Stimulated activated CD8-positive, alpha-beta memory T cell treated with anti-CD3 and anti-CD28 coated beads, Interleukin-4, amount 100 ng/mL, for 4 hours (primary cell): ENCODE data around the gene SHB.

Experiments used
- DNase-seq, 2 donors: peaks; one replicate each; pipeline ENCODE4 v3.0.0-alpha.2; 2020; ENCODE audit warnings: low read depth in 2 of 2, low spot score in 1 of 2

SHB gene

DNA sequence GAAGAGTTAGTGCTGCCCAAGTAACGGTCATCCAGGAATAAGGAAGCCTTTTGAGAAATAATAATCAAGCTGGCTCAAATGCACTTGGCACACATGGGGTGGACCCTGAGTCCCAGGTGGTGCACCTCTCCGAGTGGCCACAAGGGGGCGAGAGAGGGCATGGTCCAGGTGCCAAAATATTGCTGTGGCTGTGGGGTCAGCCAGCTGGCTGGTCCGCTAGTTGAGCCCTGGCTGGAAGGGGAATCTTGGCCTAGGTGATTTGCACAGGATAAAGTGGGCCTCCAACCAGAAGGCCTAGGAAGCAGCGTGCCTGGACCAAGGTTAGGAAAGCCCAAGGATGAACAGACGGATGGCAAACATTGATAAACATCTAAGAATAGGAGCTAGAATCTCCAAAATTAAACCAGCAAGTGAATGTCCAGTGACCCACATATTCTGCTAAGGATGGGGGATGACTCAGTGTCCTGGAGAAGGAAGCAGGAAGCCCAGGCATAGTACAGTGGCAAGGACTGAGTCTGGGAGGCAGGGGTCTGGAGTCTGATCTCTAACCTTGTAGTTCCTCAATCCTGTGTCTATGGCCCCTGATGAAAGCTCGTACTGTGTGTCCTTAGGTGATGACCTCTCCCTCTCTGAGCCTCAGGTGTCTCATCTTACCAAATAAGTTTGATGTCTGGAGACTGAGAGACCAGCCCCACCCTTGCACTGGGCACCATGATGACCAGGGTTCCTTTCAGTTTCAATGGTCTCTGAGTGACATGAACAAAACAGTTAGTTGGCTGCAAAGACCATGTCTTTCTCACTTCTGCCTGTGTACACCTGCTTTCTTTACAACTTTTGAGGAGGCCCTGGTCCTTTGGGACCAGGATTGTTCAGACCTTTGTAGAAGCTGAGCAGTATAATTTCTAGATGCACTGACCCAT, 19.2 kb upstream of the SHB start:
- DNase-seq, result peak; percentile 31 to 61

DNA sequence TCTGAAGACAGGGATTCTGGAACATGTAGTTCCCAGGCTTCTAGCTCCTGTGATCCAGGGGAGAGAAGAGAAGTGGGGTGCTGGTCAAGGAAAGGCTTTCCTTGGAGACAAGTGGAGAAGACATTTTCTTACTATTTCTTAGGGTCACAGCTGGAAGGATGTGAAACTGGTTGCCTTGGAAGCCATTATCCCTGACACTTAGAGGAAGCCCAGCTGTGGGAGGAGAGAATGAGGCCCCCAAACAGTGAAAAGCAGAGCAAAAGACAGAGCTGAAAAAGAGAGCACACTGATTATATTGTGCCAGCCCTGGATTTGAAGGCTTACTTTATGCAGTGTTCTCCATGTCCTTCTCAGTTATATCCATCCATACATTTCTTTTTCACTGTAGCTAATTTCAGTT, 17.5 kb upstream of the SHB start:
- DNase-seq, result no peak

DNA sequence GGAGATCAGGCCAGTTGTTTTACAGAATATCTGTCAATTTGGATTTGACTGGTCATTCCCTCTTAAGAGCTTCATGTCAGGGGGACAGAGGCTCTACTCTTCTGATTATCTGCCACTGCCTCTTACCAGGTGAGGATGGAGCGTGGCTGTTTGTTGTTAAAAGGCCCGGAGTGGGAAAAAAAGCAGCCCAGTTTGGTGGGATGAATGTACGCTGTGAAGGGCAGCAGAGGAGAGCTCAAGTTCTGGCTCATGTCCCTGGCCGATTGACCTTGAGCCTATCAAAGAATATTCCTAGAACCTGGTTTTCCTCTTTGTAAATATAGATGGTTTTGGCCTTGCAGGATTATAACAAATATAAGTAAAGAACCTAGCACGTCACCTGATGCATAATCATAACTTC, 16.3 kb upstream of the SHB start:
- no peak for DNase-seq

DNA sequence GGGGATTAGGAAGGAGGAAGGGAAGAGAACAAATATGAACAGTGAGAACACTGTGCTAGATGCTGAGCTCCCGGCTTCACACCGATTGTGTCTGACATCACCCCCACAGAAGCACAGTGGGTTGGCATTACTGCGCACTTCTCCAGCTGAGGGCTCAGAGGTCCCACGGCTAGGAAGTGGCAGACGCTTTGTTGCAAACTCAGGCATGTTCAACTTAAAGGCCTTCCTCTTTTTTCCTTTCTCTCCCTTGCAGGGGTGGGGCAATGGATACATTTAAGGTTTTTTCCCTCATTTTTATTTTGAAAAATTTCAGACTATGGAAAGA, 15.5 kb upstream of the SHB start:
- no peak for DNase-seq

DNA sequence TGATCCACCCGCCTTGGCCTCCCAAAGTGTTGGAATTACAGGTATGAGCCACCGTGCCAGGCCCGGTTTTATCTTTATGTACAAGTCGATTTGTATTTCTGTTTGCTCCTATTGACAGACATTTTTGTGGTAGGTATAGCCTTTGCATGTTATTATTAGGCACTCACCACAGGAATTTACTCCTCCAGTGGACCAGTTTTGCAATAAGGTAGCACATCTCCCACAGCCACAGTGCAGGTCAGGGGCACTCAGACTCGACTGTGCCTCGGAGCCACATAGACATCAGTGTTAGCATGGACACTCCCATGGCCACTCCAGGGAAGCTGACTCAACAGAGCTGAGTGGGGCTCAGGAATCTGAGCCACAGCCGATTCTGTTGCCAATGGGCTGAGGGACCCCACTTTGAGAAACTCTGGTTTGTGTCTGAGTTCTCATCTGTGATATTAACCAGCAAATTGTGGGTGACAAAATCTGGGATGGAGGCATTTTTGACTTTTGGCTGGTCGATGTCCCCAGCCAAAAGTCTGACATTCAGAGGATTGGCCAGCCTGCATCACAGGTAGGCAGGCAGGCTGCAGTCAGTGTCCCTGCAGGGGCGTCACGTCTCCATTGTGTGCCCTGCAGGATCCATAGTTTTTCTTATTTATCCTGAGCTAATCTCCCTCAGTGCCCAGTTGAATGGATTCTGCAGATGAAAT, 15.0 kb upstream of the SHB start:
- DNase-seq, result no peak

DNA sequence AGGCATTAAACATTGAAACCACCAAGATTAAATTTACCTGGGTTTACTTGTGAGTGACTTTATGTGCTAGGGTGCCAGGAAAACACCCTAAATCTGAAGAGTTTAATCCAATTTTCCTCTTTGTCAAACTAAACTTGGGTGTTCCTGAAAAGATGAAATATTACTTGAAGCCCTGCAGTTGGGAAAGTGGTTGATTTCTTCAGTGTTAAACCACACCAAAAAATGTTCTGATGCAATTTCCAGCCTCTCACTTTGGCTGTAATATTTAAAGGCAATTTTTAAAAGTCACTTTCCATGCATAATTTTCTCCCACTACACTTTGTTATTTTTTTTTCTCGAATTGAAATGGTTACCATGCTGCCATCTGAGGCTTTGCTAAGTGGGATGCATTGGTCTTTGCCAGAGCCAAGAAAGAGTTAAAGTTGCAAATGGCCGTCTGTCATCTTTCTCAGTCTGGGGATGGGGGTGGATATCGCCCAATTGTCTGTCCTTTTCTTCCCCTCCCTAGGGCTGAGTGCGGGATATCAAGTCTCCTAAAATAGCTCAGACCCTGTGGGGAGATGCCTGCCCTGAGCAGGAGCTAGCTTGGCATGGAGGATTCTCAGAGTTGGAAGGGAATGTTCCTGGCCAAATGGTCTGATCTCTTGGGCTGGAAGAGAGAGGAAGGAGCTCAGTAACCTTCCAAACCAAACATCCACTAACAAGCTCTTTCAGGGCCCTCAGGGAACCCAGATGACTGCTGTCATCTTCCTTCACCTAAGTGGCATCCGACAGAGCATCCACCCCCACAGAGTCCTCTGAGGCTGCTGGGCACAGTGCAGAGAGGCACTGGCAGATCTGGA, 13.6 kb upstream of the SHB start:
- no peak for DNase-seq

DNA sequence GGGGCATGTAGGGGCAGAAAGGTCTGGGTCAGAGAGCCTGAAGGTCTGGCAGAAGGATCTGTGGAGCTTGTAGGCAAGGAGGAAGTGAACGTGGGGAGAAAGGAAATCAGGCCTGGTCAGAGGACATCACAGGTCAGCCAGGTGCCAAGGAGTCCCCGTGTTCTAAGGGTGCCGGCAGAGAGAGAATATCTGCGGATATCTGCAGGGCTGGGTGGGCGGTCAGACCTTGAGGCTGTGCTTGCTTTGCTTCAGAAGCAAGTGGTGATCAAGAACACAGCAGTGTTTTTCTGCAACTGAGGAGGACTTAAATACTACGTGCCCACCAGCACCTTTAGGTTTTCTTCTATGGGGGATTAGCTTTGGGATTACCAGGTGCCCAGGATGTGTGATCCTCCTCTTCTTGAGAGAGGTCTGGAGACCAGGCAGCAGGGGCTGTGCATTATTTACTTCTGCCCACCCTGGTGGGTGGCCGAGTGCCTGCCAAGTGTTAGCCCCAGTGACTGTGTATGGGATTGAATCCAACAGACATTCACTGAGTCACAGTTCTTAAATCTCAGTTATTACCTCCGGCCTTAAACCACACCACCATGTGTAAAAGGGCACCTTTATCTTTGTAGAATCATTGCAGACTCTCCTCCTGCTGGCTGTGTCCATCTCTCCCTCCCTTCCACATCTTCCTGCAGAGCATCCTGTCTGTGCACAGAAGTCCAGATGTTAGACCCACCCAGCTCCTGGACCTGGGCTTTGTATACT, 12.5 kb upstream of the SHB start:
- DNase-seq, result no peak

DNA sequence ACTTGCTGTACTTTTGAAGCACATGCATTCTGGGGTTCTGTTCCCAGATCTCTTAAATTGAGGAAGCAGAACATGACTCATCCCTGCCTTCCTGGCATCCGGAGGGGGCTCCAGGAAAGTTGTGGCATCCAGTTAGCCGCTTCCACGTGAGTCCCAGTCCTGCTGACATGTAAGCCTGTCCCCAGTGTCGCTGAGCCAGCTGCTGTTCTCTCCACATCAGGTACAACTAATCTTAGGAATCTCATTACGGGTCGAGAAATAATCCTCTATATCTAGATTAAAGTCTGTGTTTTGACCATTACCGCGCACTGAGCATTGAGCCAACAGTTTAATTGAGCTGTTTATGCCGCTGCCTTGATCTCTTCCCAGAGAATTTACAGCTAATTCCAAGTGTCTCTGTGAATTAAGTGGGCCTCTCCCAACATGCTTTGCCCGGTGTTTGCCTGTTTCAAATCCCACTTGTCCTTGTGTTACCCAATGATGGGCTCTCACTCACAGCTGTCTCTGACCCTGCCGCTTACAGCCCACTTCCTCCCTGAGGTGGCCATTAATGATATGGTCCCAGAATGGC, 10.5 kb upstream of the SHB start:
- DNase-seq, result no peak

DNA sequence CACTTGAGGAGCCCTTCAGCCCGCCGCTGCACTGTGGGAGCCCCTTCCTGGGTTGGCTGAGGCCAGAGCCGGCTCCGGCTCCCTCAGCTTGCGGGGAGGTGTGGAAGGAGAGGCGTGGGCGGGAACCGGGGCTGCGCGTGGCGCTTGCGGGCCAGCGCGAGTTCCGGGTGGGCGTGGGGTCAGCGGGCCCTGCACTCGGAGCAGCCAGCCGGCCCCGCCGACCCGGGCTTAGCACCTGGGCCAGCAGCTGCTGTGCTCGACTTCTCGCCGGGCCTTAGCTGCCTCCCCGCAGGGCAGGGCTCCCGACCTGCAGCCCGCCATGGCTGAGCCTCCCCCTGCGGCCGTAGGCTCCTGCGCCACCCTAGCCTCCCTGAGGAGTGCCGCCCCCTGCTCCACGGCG, 6.2 kb upstream of the SHB start:
- no peak for DNase-seq

DNA sequence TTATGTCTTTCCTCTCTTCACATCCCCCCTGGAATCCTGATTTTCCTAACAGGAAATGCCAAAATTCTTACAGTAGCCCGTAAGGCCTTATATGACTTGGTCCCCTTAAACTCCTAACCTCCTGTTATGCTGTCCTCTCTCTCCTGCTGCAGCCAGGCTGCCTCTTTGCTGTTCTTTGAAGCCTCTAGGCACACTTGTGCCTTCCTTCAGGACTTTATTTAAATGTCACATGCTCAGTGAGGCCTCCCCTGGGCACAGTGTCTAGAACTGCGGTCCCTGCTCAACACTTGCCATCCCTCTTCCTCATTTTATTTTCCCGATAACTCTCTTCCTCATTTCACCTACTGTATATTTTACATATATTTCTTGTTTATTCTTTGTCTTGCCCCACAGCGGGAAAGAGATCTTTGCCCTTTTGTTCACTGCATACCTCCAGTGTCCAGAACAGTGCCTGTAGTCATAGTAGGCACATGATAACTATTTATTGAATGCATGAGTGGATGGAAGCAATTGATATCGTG, 5.5 kb upstream of the SHB start:
- DNase-seq, result no peak

DNA sequence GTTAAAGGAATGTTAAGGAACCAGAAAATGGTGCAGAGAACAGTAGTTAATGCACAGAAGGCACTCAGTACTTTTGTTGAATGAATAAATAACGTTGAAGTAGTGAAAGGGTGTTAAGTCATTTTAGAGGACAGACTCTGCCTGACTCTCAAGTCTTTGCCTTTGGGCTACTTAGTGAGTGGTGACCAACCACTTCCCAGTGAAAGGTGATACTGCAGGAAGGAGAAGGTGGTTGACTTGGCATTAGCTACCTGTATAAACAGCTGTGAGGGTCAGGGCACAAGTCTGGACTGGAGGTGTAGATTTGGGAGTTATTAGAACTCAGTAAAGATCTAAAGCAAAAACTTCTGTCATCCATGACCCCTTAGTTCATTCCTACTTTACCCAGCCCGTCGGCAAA, 4.9 kb upstream of the SHB start:
- DNase-seq, result no peak

DNA sequence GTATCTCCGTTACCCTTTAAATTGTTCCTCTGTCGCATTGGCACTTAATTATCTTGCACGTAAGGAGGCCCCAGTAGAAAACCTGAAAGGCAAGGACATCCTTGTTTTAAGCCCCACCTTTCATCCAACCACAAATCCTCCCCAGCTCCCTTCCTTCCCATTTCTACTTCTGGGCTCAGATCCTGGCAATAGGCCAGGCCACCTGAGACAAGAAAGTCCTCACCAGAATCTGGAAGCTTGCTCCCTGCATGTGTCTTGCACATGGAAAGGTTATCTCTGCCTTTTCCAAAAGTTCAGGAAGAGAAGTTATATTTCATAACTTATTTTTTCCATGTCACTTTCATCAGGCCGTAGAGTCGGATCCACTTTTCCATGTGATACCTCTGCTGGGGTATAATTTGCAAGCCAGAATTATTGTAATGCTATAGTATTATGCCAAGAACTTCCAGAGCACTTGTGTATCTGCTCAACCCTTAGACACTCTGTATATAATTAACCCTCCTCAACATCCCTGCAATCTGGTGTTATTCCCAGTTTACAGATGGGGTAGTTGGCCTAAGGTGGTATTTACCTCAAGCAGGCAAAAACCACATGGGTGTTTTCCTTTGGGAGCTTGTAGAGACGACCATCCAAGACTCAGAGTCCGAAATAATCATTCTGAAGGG, 2.6 kb upstream of the SHB start:
- DNase-seq, result no peak

DNA sequence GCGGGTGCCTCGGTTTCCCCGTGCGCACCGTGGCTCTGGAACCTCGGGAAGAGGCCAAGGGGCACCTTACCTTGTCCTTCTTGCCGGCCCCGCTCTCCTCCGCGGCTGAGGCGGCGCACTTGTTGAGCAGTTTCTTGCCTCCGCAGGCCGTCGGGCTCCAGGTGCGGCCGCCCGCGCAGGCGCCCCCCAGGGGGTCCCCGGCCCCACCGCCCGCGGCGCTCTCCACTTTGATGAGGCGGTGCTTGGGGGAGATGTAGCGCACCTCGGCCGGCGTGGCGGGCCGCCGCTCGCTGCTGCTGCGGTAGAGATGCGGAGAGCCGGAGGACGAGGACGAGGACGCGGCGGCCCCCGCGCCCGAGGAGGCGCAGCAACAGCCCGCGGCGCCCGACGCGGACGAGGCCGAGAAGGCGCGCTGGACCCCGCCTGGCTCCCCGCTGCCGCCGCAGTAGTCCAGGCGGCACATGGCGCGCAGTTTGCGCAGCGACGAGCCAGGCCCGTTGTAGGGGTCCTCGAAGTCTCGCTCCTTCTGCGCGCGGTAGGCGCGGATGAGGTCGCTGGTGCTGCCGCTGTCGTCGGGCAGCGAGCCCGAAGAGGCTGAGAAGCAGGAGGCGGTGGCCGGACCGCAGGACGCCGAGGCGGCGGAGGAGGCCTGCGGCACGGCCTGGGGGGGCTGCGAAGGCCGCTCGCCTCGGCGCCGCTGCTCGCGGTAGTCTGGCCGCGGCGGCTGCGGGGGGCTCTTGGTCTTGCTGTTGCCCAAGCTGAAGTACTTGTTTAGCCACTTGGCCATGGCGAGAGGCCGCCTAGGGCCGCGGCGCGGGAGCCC, 957 bp downstream of the SHB start:
- DNase-seq, result no peak

DNA sequence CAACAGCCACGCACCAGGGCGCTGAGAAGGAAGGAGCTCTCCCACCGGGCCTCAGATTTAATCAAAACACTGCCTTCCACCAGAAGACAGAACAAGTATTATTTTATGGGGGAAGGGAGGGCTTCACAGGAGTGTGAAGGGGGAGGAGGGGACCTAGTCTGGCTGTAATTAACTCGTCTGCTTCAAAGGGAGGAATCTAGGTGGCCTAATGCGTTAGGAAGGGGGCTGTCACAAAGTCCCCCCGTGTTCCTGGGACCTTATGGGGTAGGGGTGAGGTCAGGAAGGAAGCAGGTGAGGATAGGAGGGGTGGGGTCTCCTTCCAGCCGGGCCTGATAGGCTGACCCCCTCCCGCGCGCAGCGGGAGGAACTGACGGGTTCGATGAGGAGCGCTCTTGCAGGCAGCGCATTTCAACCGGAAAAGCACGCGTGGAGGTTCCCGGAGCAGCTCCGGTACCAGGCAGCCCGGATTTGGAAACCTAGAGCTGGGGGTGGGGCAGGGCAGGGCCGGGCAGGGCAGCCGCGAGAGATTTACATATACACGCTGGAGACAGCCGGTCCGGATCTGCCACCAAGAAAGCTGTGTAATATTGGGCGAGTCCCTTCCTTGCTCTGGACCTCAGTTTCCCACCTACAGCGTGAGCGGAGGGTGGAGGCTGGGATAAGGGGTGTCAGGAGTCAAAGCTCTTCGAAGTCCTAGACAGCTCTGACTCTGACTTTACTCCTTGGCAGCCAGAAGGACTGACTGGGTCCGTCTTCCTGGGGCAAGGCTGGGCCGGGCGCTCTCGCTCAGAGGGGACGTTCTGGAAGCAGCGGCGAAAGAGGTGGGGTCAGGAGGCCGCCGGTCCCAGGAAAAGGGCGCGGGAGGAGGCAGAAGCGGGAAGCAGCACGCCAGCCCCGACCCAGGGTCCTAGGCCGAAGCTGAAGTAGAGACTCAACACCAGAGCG, 1.8 kb downstream of the SHB start:
- DNase-seq, result no peak

DNA sequence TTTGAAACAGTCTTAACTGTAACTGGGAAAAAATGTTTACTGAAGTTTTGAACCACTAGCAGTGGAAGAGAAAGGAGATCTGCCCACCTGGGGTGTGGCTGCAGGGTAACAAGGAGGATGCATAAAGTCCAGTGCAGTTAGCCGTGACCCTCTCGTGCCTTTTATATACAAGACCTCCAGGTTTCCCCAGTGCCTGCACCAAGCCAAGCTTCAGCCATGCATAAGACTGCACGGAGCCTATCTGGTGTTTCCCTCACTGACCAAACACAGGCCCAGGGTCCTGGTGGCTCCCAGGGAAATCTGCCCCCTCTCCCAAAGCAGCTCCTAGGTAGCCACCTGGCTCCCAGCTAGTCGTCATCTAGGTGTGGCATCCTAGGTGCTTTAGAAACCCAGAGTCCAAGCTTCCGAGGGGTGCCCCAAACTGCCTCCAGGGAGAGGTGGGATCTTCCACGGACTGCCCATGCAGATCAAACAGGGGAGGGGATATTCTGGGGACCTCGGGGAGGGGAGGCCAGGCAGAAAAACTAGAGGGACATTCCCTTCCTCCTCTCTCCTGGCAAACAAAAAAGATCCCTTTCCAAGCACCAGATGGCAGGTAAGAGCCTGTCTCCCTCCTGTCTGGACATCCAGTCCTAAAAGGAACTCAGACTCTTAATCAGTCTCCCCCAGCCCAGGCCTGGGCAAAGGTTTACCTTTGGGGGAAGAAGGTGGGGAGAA, 2.7 kb downstream of the SHB start:
- no peak for DNase-seq

DNA sequence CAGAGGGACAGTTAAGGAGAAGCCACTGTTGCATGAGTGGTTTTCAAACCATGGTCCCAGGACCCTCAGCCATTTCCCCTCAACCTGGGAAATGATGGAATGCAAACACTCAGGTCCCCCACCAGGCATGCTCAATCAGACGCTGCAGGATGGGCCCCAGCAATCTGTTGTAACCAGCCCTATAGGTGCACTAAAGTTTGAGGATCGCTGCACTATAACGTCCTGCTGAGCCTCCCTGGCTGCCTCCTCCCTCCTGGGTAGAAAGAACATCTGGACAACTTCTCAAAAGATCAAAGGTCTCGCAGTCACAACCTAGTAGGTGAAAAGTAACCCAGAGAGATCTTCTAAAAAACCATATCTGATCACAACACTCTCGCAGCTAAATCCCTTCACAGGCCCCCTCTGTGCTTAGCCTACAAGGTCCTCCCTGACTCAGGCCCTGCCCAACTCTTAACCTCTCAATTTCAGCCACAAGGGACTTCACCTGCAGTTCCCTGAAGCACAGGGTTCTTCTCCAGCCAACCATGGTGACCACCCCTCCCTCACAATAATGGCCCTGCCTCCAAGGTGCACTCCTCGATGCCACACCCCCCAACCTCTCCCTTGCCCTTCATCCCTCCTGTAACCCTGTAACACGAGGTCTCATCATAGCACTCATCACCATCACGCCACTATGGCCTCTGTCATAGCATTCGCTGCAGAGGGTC, 3.5 kb downstream of the SHB start:
- no peak for DNase-seq

DNA sequence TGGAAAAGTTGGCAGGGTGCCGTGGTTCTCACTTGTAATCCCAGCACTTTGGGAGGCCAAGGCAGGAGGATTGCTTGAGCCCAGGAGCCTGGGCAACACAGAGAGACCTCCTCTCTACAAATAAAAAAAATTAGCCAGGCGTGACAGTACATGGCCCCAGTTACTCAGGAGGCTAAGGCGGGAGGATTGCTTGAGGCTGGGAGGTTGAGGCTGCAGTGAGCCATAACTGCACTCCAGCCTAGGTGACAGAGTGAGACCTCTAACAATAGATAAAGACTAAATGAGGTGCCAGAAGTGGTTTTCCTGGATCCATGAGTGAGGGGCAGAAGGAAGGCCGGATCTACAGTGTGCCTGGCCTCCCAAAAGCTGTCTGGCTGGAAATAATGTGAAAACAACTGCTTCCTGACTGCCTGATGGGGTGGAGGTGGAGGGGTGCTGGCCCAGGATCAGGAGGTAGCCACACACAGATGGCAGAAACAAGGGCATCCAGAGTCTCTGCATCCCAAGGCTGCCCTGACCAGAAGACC, 4.1 kb downstream of the SHB start:
- DNase-seq, result no peak
